ENCODE data around the gene TRMT1. TPM values are rescaled to one million over a fixed set of nuclear protein-coding genes. Genes with fewer than 3 reads are reported as not detected.

TRMT1 gene
- total and polyA plus RNA-seq, 2 of the 8 experiments (the other 6 are each of a cell fraction or from before 2014, with no cell fraction given): 77.4 to 99.3 TPM

- Histone ChIP-seq H3K27me3 (replicated peaks in 1 of 4; ENCODE audit: control insufficient read depth in 3 of 4, extremely low read depth in 1 of 4, insufficient read depth in 3 of 4, low read length in 3 of 4) (peaks cover 0 to 22% (median 19%) of the 10 kb centered on the region in 4 experiments; a peak in 6 of 7 replicates), H3K79me2 (ENCODE audit: control insufficient read depth in 1 of 2, insufficient read depth in 2 of 2, low read length in 2 of 2) (no peaks in the 10 kb centered on the region), H2BK5ac (ENCODE audit: low read depth, low read length) (peak overlapping the region; percentile 44; the same call in 1 of the 2 replicates), H2BK120ac (replicated peaks; ENCODE audit: low read depth, low read length) (no peak overlapping the region), H3K4me3 (ENCODE audit: extremely low read depth in 1 of 4, insufficient read depth in 2 of 4, low read depth in 3 of 4, low read length in 4 of 4) (no peak overlapping the region), H4K20me1 (replicated peaks in 1 of 2; ENCODE audit: control insufficient read depth in 1 of 2, insufficient read depth in 2 of 2, low read length in 2 of 2) (no peaks in the 10 kb centered on the region), H2AFZ (ENCODE audit: low read length) (no peak overlapping the region), H3K23ac (ENCODE audit: insufficient read length) (no peak overlapping the region), H4K5ac (ENCODE audit: insufficient read length, low read depth, low read length) (no peak overlapping the region), H3K23me2 (ENCODE audit: low read depth, low read length) (0 out of 2 replicates have a peak, but pooled peaks cover 1% of the 10 kb centered on the region), H3K36me3 (ENCODE audit: control insufficient read depth in 2 of 4, insufficient read depth in 4 of 4, low read length in 3 of 4) (no peaks in the 10 kb centered on the region), H3K4me1 (replicated peaks in 1 of 4; ENCODE audit: control insufficient read depth in 3 of 4, insufficient read depth in 4 of 4, low read length in 3 of 4) (peaks cover 15 to 40% (median 27%) of the 10 kb centered on the region in 4 experiments), H3K79me1 (ENCODE audit: low read depth, low read length) (no peaks in the 10 kb centered on the region), H3K56ac (replicated peaks; ENCODE audit: insufficient read length, low read depth, low read length) (no peak overlapping the region), H2AK5ac (ENCODE audit: low read depth, low read length) (no peak overlapping the region), H3K9ac (replicated peaks in 1 of 4; ENCODE audit: extremely low read depth in 1 of 4, low read depth in 3 of 4, low read length in 3 of 4) (no peak overlapping the region), H2BK12ac (ENCODE audit: low read depth, low read length) (0 out of 2 replicates have a peak overlapping the region, but pooled peaks have one; percentile 19), H3K27ac (ENCODE audit: low read depth, low read length) (no peak overlapping the region), H2BK15ac (ENCODE audit: low read length) (peak overlapping the region; percentile 82; the same call in 1 of the 2 replicates), H3K4ac (replicated peaks; ENCODE audit: insufficient read length, low read depth, low read length) (no peak overlapping the region), H3K9me3 (ENCODE audit: insufficient read depth in 2 of 2, low read depth in 1 of 2, low read length in 1 of 2) (no peaks in the 10 kb centered on the region), H4K91ac (replicated peaks; ENCODE audit: insufficient read length, low read length) (no peak overlapping the region), H3K18ac (ENCODE audit: extremely low read depth, low read length) (peak overlapping the region; percentile 3; the same call in 1 of the 2 replicates), H4K8ac (ENCODE audit: extremely low read depth, insufficient read depth, low read length) (no peak overlapping the region), H3K14ac (ENCODE audit: insufficient read length) (no peak overlapping the region), H3K4me2 (ENCODE audit: insufficient read depth in 1 of 2, low read depth in 2 of 2, low read length in 2 of 2) (no peak overlapping the region; a peak in 2 of 4 replicates), H2BK20ac (ENCODE audit: low read length) (0 out of 2 replicates have a peak overlapping the region, but pooled peaks have one; percentile 67)
- no peak for FAIRE-seq
- TF ChIP-seq ATF3 (IDR thresholded peaks at IDR 0.05; ENCODE audit: insufficient read depth, low read depth, low read length) (no peak), RBBP5 (IDR thresholded peaks at IDR 0.05; ENCODE audit: borderline replicate concordance, low read depth, low read length) (no peak), SP2 (IDR thresholded peaks at IDR 0.05; ENCODE audit: low read length) (no peak), ZNF274 (IDR thresholded peaks at IDR 0.05; ENCODE audit: borderline replicate concordance, extremely low read depth, low read length) (no peak), SIN3A (conservative IDR thresholded peaks at IDR 0.05 in 1 of 2, IDR thresholded peaks at IDR 0.05 in 1 of 2; ENCODE audit: low read depth in 1 of 2, low read length in 2 of 2) (no peak), ATF2 (IDR thresholded peaks at IDR 0.05; ENCODE audit: low read length) (no peak), POLR2A (IDR thresholded peaks at IDR 0.05; ENCODE audit: control extremely low read depth in 1 of 2, low read depth in 2 of 2, low read length in 2 of 2) (no peak), SP1 (IDR thresholded peaks at IDR 0.05; ENCODE audit: low read depth, low read length) (no peak), POLR2AphosphoS5 (IDR thresholded peaks at IDR 0.05; ENCODE audit: low read depth, low read length) (no peak)
- 82% methylated on average over 15 of the region's 16 CpGs; no CpG with 5 or more reads in 1 of the 2 experiments for WGBS, 2 experiments (ENCODE audit: extremely low coverage in 1 of 2, insufficient coverage in 1 of 2, insufficient read length in 1 of 2, insufficient replicate concordance in 2 of 2, low coverage in 1 of 2, low lambda C conversion rate in 2 of 2, missing lambda C conversion rate in 1 of 2)
- POLR2A ChIA-PET (ENCODE audit: partially characterized antibody): interaction anchor here (1.1 to 2.1 kb wide), 4 partner anchors 9 to 73 kb away, joined by 4 to 6 read pairs (median 6); no protein-coding TSS in a partner anchor
- no peak for DNase-seq (ENCODE audit: low read depth in 1 of 2, low spot score in 2 of 2)
- CTCF ChIA-PET (ENCODE audit: partially characterized antibody): interaction anchor here (0.7 to 48.8 kb wide), 12 partner anchors 9 to 112 kb away, joined by 3 to 1145 read pairs (median 12); no protein-coding TSS in a partner anchor
Measured at GRCh38 chr19:13079542-13079986, 37.0 kb downstream of the TRMT1 start.

Data from H1 (cell line).